ENCODE measurements around the gene TMEM151B.

- TF ChIP-seq POLR2A (IDR thresholded peaks at IDR 0.05; ENCODE audit: low read length) (no peak), GATA1 (IDR thresholded peaks at IDR 0.05; ENCODE audit: low read depth, low read length) (no peak)
These were observed 8.7 kb upstream of the TMEM151B start for GRCh38 chr6:44261581-44261980.

Measured in erythroblast (primary cell).